Measurements from ENCODE around the gene IGLON5. TPM values are rescaled to one million over a fixed set of nuclear protein-coding genes. Genes with fewer than 3 reads are reported as not detected.
A peak's percentile ranks its signal among the peaks of the same experiment; 100 is the strongest.

The IGLON5 gene
- total RNA-seq, 6 donors from 2014 or later: 0.09 to 0.10 TPM; not detected in 4

GRCh38 chr19:51295382-51296126 is 15.9 kb upstream of the IGLON5 start:
- TF ChIP-seq EP300 (IDR thresholded peaks at IDR 0.05) (no peak), POLR2A (IDR thresholded peaks at IDR 0.05) (no peak)
- ATAC-seq (ENCODE audit: low FRiP score in 2 of 2) (no peak), DNase-seq (peak in 1 of 2 donors; percentile 27)
- no peaks in the 10 kb centered on the region for H3K36me3 ChIP-seq
- H3K27me3 ChIP-seq: no peaks in the 10 kb centered on the region
- H3K27ac ChIP-seq: no peak overlapping the region
- 46 to 49% methylated on average over 14 to 15 of the region's 15 CpGs for WGBS, 2 donors
- no peak overlapping the region for H3K4me3 ChIP-seq
- H3K9me3 ChIP-seq: no peaks in the 10 kb centered on the region
- H3K4me1 ChIP-seq: no peaks in the 10 kb centered on the region

GRCh38 chr19:51296336-51297093 is 14.9 kb upstream of the IGLON5 start:
- H3K36me3 ChIP-seq: no peaks in the 10 kb centered on the region
- no peaks in the 10 kb centered on the region for H3K4me1 ChIP-seq
- no peaks in the 10 kb centered on the region for H3K27me3 ChIP-seq
- WGBS, 2 donors: 56 to 65% methylated on average over 5 to 9 of the region's 9 CpGs
- DNase-seq (no peak), ATAC-seq (ENCODE audit: low FRiP score in 2 of 2) (no peak)
- no peaks in the 10 kb centered on the region for H3K9me3 ChIP-seq
- TF ChIP-seq POLR2AphosphoS5 (IDR thresholded peaks at IDR 0.05): no peak
- no peak for TF ChIP-seq POLR2A (IDR thresholded peaks at IDR 0.05)
- no peak for TF ChIP-seq EP300 (IDR thresholded peaks at IDR 0.05)
- no peak for TF ChIP-seq CTCF (IDR thresholded peaks at IDR 0.05)
- H3K27ac ChIP-seq: no peak overlapping the region
- no peak overlapping the region for H3K4me3 ChIP-seq

GRCh38 chr19:51297406-51297805 is 14.0 kb upstream of the IGLON5 start:
- no peaks in the 10 kb centered on the region for H3K36me3 ChIP-seq
- no peak for DNase-seq
- no peak overlapping the region for H3K27ac ChIP-seq
- no peaks in the 10 kb centered on the region for H3K27me3 ChIP-seq
- H3K4me1 ChIP-seq: no peaks in the 10 kb centered on the region
- TF ChIP-seq CTCF (IDR thresholded peaks at IDR 0.05) (no peak), POLR2AphosphoS5 (IDR thresholded peaks at IDR 0.05) (no peak), POLR2A (IDR thresholded peaks at IDR 0.05) (no peak), EP300 (IDR thresholded peaks at IDR 0.05) (no peak)
- H3K4me3 ChIP-seq: no peak overlapping the region
- H3K9me3 ChIP-seq: no peaks in the 10 kb centered on the region
- no peak for ATAC-seq (ENCODE audit: low FRiP score in 2 of 2)
- WGBS, 2 donors: 59 to 64% methylated on average over 4 to 5 of the region's 5 CpGs

- Histone ChIP-seq H3K27ac (no peak overlapping the region), H3K4me3 (no peak overlapping the region), H3K4me1 (no peaks in the 10 kb centered on the region), H3K36me3 (no peaks in the 10 kb centered on the region), H3K27me3 (no peaks in the 10 kb centered on the region), H3K9me3 (peaks cover 0 to 13% (median 9%) of the 10 kb centered on the region in 4 donors)
- ATAC-seq (ENCODE audit: low FRiP score in 2 of 2): no peak
- 74 to 78% methylated on average over 7 of the region's 7 CpGs for WGBS, 2 donors
- DNase-seq: no peak
- TF ChIP-seq POLR2AphosphoS5 (IDR thresholded peaks at IDR 0.05): no peak
- TF ChIP-seq CTCF (IDR thresholded peaks at IDR 0.05): no peak
- TF ChIP-seq POLR2A (IDR thresholded peaks at IDR 0.05): no peak
- TF ChIP-seq EP300 (IDR thresholded peaks at IDR 0.05): no peak
Measured at GRCh38 chr19:51301266-51301665, 10.2 kb upstream of the IGLON5 start.

GRCh38 chr19:51305479-51305878 is 6.0 kb upstream of the IGLON5 start:
- Histone ChIP-seq H3K36me3 (no peaks in the 10 kb centered on the region), H3K4me1 (no peaks in the 10 kb centered on the region), H3K9me3 (peaks cover 0 to 27% (median 16%) of the 10 kb centered on the region in 4 donors), H3K27me3 (no peaks in the 10 kb centered on the region), H3K4me3 (no peak overlapping the region), H3K27ac (no peak overlapping the region)
- 74 to 78% methylated on average over 3 of the region's 3 CpGs for whole genome bisulfite sequencing, 2 donors
- DNase-seq (no peak), ATAC-seq (ENCODE audit: low FRiP score in 2 of 2) (no peak)
- TF ChIP-seq EP300 (IDR thresholded peaks at IDR 0.05) (no peak), POLR2AphosphoS5 (IDR thresholded peaks at IDR 0.05) (no peak), CTCF (IDR thresholded peaks at IDR 0.05) (no peak), POLR2A (IDR thresholded peaks at IDR 0.05) (no peak)
